ENCODE measurements around the gene DGCR8.
"Not testable (repeated sequence)": the region's sequence is repeated elsewhere in the genome, so short reads cannot be mapped to it uniquely, and the experiment has no call there.

The DGCR8 gene

GRCh38 chr22:20053407-20054033 lies 26.5 kb upstream of the DGCR8 start:
- no peak for DNase-seq

DNA sequence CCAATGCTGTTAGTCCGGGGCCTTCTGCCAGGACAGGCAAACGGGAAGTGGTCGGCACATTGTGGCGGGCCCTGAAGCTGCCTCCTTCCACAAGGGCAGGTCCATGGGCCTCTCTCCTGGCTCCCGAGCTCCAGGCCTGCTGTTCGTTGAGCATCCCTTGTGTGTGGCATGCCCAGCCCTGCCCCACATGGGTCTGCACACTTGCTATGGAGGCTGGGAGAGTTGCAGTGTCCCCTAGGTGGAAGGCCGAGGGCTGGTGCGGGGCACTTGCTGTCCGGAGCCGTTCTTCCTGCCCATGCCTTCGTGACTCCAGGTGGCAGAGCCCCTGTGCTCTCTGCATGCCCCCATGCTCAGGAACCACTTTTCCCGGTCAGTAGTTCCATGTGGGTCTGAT lies 26.0 kb upstream of the DGCR8 start:
- no peak for DNase-seq

GRCh38 chr22:20054485-20054884 lies 25.6 kb upstream of the DGCR8 start:
- no peak for DNase-seq

GRCh38 chr22:20055144-20055543 lies 24.9 kb upstream of the DGCR8 start:
- DNase-seq: no peak

DNA sequence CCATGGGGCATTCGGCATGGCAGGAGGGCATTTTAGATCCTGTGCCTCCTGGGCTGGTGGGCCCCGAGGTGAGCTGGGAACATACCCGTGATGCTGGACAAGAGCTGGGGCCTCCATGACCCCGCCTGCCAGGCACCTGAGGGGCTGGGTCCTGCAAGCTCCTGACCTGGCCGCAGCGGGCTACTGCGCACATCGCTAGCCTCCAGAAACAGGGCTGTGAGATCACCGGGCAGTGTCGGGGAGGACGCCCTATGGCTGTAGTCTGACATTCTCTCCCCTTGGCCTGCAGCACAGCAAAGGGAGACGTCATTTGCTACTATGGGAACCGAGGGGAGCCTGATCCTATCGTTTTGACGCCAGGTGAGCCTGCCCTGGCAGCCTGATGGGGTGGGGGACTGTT lies 24.4 kb upstream of the DGCR8 start:
- no peak for DNase-seq

DNA sequence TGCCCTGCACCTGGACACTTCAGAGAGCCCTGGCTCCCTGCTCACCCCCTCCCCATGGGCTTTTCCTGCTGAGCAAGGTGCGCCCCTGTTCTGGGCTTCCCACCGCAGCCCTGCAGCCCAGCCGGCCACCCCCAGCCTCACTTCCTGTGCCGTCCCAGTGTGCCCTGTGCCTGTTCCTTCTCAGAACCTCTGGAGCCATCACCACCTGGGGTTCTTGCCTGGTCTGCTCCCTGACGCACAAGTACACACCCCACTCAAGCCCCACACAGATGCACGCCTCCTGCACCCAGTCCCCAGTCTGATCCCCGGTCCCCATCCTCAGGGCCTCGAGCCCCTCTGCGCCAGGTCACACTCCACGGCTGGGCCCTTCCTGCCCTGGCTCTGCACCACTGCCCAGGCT lies 23.9 kb upstream of the DGCR8 start:
- DNase-seq: no peak

- no peak for DNase-seq
These were observed 23.2 kb upstream of the DGCR8 start for GRCh38 chr22:20056696-20057386.

GRCh38 chr22:20057596-20058268 lies 22.3 kb upstream of the DGCR8 start:
- DNase-seq: no peak

GRCh38 chr22:20058989-20059770 lies 20.9 kb upstream of the DGCR8 start:
- DNase-seq: no peak

DNA sequence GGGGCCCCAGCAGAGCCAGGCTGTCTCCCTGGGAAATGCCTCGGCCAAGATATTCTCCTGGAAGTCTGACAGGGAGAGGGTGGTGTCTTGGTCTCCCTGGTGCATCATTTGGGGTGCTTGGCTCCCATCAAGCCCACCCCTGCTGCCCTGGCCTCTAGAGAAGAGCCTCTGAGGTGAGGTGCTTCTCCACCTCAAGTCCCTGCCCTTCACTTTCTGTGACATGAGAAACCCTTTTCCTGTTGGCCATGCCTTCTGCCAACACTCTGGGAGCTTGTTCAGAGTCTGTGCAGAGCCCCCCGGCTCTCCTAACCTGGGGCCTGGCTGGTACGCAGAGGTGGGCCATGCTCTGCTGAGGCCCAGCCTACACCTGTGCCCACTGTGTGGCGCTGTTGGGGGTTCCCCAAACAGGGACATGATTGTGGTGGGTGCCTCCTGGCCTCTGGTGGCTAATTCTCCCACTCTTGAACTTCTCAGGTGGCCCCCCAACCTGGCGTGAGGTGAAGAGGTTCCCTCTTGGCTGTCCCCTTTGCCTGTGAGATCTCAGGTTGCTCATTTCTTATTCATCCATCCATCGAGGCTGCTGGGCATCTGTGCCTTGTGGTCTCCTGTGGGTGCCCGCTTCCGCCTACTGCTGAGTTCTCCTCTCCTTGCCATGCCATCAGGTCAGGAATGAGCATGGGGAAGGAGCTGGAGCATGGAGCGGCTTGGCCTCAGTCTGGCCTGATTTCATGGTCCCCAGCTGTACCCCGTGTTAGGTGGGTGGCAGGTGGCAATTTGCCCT lies 19.2 kb upstream of the DGCR8 start:
- DNase-seq: peak in 1 of 2 experiments; percentile 27

GRCh38 chr22:20061481-20061861 lies 18.6 kb upstream of the DGCR8 start:
- no peak for DNase-seq

- no peak for DNase-seq
These were observed 17.8 kb upstream of the DGCR8 start for GRCh38 chr22:20062043-20062765.

- DNase-seq: no peak
These were observed 17.3 kb upstream of the DGCR8 start for GRCh38 chr22:20062766-20063083.

GRCh38 chr22:20063271-20064139 lies 16.5 kb upstream of the DGCR8 start:
- no peak for DNase-seq

GRCh38 chr22:20064140-20064480 lies 15.9 kb upstream of the DGCR8 start:
- no peak for DNase-seq

DNA sequence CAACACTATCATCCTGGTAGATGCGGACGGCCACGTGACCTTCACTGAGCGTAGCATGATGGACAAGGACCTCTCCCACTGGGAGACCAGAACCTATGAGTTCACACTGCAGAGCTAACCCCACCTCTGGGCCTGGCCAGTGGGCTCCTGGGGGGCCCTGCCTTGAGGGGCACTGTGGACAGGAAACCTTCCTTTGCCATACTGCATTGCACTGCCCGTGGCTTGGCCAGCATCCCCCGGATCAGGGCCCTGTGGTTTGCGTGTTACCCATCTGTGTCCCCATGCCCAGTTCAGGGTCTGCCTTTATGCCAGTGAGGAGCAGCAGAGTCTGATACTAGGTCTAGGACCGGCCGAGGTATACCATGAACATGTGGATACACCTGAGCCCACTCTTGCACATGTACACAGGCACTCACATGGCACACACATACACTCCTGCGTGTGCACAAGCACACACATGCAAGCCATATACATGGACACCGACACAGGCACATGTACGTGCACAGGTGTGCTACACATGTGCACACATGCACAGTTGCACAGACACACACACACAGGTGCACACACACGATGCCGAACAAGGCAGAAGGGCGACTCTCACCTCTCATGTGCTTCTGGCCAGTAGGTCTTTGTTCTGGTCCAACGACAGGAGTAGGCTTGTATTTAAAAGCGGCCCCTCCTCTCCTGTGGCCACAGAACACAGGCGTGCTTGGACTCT lies 15.3 kb upstream of the DGCR8 start:
- DNase-seq: no peak

GRCh38 chr22:20065896-20066616 lies 14.0 kb upstream of the DGCR8 start:
- DNase-seq: no peak

DNA sequence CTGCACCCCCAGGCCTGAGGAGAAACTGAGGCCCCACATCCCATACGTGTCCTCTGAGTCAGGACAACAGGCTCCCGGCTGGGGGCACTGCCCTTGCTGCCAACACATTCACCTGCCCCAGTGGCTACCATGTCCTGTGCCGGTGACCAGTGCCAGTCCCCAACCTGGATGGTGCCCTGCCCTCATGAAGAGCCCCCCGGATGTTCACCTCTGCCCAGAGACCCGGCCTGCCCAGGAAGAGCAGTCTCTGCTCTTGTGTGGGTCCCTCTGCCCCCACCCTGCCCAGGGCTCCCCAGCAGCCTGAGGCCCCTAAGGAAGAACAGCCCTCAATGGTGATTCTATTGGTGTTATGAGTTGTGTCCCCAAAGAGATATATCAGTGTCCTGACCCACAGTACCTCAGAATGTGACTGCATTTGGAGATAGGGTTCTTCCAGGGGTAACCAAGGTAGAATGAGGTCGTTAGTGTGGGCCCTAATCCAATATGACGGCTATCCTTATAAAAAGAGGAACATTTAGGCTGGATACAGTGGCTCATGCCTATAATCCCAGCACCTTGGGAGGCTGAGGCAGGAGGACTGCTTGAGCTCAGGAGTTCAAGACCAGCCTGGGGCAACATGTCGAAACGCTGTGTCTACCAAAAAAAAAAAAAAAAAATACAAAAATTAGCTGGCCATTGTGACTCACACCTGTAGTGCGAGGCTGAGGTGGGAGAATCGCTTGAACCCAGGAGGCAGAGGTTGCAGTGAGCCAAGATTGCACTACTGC lies 13.2 kb upstream of the DGCR8 start:
- no peak for DNase-seq

GRCh38 chr22:20067384-20067682 lies 12.7 kb upstream of the DGCR8 start:
- not testable (repeated sequence) for DNase-seq

All from activated T-cell treated with anti-CD3 and anti-CD28 coated beads, Interleukin-2, amount 50 U/mL, for 48 hours (primary cell).